Natural killer cell treated with Interleukin-12 subunit alpha and Interleukin-12 subunit beta and Interleukin-15 and Interleukin-18, amount 100 ng/mL, for 72 hours (primary cell): ENCODE measurements around the gene TLR7. TPM values are rescaled to one million over a fixed set of nuclear protein-coding genes. Genes with fewer than 3 reads are reported as not detected.

Experiments
- ATAC-seq, 2 donors: fragments of 150-1000 bp; cut with Tn5 transposase in 1 of 2; sonication (Bioruptor Pico), chemical (Tn5 transposase) in 1 of 2; 2 replicates each; pipeline ENCODE4 v1.10.0; 2021
- DNase-seq: peaks from one replicate; pipeline ENCODE4 v3.0.0; 2022; ENCODE audit warnings: low spot score
- H3K27ac Mint-ChIP-seq, 2 donors: 1 replicate in 1 of 2; 2 replicates in 1 of 2; pipeline ENCODE4 v1.8.0; 2022; ENCODE audit warnings: mixed read lengths in 2 of 2, mild to moderate bottlenecking in 1 of 2, moderate library complexity in 1 of 2
- H3K27me3 Mint-ChIP-seq, 2 donors: 1 replicate in 1 of 2; 2 replicates in 1 of 2; pipeline ENCODE4 v1.8.0; 2022; ENCODE audit warnings: mixed read lengths in 2 of 2
- H3K36me3 Mint-ChIP-seq: one replicate; pipeline ENCODE4 v1.8.0; 2022; ENCODE audit warnings: mixed read lengths
- H3K4me1 Mint-ChIP-seq, 2 donors: 1 replicate in 1 of 2; 2 replicates in 1 of 2; pipeline ENCODE4 v1.8.0; 2022; ENCODE audit warnings: low read depth in 2 of 2, mixed read lengths in 2 of 2, mild to moderate bottlenecking in 1 of 2
- H3K4me3 Mint-ChIP-seq: one replicate; pipeline ENCODE4 v1.8.0; 2022; ENCODE audit warnings: mixed read lengths
- H3K9me3 Mint-ChIP-seq: 2 replicates; pipeline ENCODE4 v1.8.0; 2022; ENCODE audit warnings: mixed read lengths
- total RNA-seq, 2 donors: library from RNA; stranded (reverse); gene quantifications; one replicate each; pipeline ENCODE4 v1.2.3, GENCODE V29; 2022

Gene TLR7
- under 1 TPM in 1 of 2 donors, not detected in 1; 0.31 TPM for total RNA-seq

DNA sequence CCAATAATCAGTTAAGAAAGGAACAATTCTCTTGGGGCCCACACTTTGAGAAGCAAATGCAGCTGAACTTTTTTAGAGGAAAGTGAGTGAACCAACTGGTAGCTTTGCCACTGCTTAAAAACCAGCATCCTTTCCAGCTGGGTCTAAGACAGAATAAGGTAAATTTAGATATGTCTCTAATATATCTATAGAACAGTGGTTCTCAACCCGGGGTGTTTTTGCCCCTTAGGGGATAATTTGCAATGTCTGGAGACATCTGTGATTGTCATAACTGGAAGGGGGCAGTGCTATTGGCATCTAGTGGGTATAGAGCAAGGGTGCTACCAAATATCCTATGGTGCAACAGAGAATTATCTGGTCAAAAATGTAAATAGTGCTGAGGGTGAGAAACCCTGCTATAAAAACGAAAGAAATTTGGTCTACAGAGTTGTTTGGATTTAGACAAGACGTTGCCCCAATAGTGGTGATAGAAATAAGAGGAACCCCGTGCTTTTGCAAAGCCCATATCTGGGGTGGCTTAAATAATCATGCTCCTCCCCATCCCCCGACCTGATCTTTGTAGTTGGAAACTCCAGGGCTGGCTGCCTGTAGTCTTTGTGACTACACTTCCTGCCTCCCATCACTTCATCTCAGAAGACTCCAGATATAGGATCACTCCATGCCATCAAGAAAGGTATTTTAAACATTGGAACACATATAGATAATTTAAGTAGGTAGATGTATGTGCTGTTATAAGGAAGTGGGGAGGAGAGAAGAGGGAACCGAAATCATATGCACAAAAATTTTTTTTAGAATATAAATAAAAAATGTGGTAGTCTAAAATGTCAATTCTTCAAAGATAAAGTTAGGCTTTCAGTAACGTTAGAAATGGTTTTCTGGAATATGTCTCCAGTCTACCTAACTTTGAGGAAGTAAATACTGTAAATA is at the start of gene TLR7:
Gene TLR7 (plus strand): TSS at position 622 of the 927 bp plus-strand sequence. CDS start 507 bp downstream, outside the sequence.
- no peaks in the 10 kb centered on the region for H3K4me1 Mint-ChIP-seq
- no peak within 1 kb of the TSS for H3K27ac Mint-ChIP-seq
- H3K4me3 Mint-ChIP-seq: no peak within 1 kb of the TSS
- no peak for DNase-seq
- ATAC-seq: no peak
- H3K9me3 Mint-ChIP-seq: no peaks in the 10 kb centered on the region
- no peaks in the 10 kb centered on the region for H3K36me3 Mint-ChIP-seq
- peaks cover 0 to 6% of the 10 kb centered on the region in 2 donors for H3K27me3 Mint-ChIP-seq

DNA sequence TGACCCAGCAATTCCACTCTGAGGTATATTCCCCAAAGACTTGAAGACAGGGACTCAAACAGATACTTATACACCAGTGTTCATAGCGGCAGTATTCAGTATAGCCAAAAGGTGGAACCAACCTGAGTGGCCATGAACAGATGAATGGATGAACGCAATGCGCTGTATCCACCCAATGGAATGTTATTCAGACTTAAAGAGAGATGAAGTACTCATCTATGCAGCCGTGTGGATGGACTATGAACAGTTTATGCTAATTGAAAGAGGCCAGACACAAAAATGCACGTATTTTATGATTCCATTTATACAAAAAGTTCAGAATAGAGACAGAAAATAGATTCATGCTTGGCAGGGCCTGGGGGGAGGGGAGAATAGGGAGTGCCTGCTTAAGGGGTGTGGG is 49.3 kb upstream of the TLR7 start:
- no peaks in the 10 kb centered on the region for H3K9me3 Mint-ChIP-seq
- H3K4me3 Mint-ChIP-seq: no peak overlapping the region
- H3K27me3 Mint-ChIP-seq: no peaks in the 10 kb centered on the region
- H3K27ac Mint-ChIP-seq: no peak overlapping the region
- ATAC-seq (no peak), DNase-seq (no peak)
- peaks cover 3% of the 10 kb centered on the region for H3K36me3 Mint-ChIP-seq
- no peaks in the 10 kb centered on the region for H3K4me1 Mint-ChIP-seq

DNA sequence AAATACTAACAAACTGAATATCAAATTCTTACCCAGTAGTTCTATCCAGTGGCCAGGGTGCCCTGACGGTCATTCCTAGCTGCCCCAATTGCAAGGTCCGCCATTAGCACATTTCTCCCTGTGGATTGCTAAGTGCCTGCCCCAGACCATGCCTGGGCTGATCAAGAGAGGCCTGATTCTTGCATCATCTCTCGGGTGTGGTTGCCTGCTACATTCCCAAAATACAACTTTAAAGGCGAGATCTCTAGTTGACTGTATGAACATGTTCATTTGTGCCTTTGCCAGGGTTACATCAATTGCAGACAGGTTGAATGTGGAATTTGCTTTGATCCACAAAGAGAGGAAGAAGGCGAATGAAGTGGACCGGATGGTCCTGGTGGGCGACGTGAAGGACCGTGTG is 47.6 kb upstream of the TLR7 start:
- DNase-seq (no peak), ATAC-seq (no peak)
- Mint-ChIP-seq H3K4me3 (no peak overlapping the region), H3K36me3 (peaks cover 6% of the 10 kb centered on the region), H3K27me3 (no peaks in the 10 kb centered on the region), H3K27ac (no peak overlapping the region), H3K9me3 (no peaks in the 10 kb centered on the region), H3K4me1 (no peaks in the 10 kb centered on the region)

DNA sequence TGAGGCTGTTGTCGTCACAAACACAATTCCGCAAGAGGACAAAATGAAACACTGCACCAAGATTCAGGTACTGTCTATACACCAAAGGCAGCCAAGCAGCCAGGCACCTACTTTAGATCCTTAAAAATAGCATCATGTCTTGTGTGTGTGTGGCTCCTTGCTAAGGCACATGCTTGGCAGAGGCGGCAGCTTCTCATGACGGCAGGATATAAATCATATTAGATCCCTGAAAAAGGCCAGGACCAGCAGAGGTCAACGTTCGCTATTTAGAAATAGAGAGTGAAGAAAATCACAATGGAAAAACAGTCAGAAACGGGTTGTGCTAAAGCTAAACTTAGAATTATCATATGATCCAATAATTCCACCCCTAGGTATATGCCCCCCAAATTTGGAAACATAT is 46.1 kb upstream of the TLR7 start:
- DNase-seq (no peak), ATAC-seq (no peak)
- no peaks in the 10 kb centered on the region for H3K4me1 Mint-ChIP-seq
- H3K36me3 Mint-ChIP-seq: peaks cover 6% of the 10 kb centered on the region
- no peak overlapping the region for H3K4me3 Mint-ChIP-seq
- no peak overlapping the region for H3K27ac Mint-ChIP-seq
- H3K9me3 Mint-ChIP-seq: no peaks in the 10 kb centered on the region
- peaks cover 0 to 3% of the 10 kb centered on the region in 2 donors for H3K27me3 Mint-ChIP-seq

DNA sequence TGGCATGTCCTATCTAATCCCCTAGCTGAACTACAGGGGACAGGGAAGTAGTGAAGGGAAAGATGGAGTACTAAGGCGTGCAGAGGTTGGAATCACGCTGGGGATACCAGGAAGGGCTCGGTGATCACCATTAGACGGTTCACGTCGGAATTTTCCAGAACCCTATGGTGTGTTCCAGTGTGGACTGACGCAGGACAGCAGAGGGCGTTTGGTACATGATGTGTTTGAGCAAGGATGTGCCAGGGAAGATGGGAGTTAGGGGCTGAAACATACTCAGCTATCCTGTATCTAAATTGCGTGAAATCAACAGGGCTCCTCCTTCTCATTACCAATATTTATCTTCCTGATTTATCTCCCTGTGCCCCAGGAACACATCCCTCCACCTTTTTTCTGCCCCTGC is 41.9 kb upstream of the TLR7 start:
- H3K4me1 Mint-ChIP-seq: no peaks in the 10 kb centered on the region
- ATAC-seq: no peak
- no peaks in the 10 kb centered on the region for H3K9me3 Mint-ChIP-seq
- H3K27ac Mint-ChIP-seq: no peak overlapping the region
- peaks cover 6% of the 10 kb centered on the region for H3K36me3 Mint-ChIP-seq
- H3K27me3 Mint-ChIP-seq: peaks cover 4 to 11% of the 10 kb centered on the region in 2 donors
- no peak for DNase-seq
- no peak overlapping the region for H3K4me3 Mint-ChIP-seq

DNA sequence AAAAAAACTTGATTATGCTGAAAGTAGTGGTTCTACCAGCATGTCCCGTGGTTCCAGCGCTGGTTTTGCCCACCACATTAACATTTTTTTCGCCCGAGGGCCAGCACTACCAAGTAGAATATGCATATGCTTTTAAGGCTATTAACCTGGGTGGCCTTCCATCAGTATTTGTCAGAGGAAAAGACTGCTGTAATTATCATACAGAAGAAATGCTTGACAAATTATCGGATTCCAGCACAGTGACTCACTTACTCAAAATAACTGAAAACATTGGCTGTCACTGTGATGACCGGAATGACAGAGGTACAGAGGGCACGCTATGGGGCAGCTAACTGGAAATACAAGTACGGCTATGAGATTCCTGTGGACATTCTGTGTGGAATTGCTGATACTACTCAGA is 41.1 kb upstream of the TLR7 start:
- DNase-seq (no peak), ATAC-seq (no peak)
- H3K9me3 Mint-ChIP-seq: no peaks in the 10 kb centered on the region
- peaks cover 4 to 11% of the 10 kb centered on the region in 2 donors for H3K27me3 Mint-ChIP-seq
- peaks cover 6% of the 10 kb centered on the region for H3K36me3 Mint-ChIP-seq
- no peak overlapping the region for H3K4me3 Mint-ChIP-seq
- H3K27ac Mint-ChIP-seq: no peak overlapping the region
- no peaks in the 10 kb centered on the region for H3K4me1 Mint-ChIP-seq

- H3K27ac Mint-ChIP-seq: no peak overlapping the region
- no peaks in the 10 kb centered on the region for H3K4me1 Mint-ChIP-seq
- H3K4me3 Mint-ChIP-seq: no peak overlapping the region
- no peaks in the 10 kb centered on the region for H3K9me3 Mint-ChIP-seq
- ATAC-seq (no peak), DNase-seq (no peak)
- H3K27me3 Mint-ChIP-seq: peaks cover 2 to 11% of the 10 kb centered on the region in 2 donors
- H3K36me3 Mint-ChIP-seq: peaks cover under 1% of the 10 kb centered on the region
Observed at GRCh38 chrX:12843061-12843667, 23.7 kb upstream of the TLR7 start.

GRCh38 chrX:12843668-12844279 is 23.1 kb upstream of the TLR7 start:
- no peaks in the 10 kb centered on the region for H3K4me1 Mint-ChIP-seq
- DNase-seq (no peak), ATAC-seq (no peak)
- H3K27me3 Mint-ChIP-seq: peaks cover 0 to 8% of the 10 kb centered on the region in 2 donors
- no peaks in the 10 kb centered on the region for H3K9me3 Mint-ChIP-seq
- H3K27ac Mint-ChIP-seq: no peak overlapping the region
- no peaks in the 10 kb centered on the region for H3K36me3 Mint-ChIP-seq
- no peak overlapping the region for H3K4me3 Mint-ChIP-seq

- no peaks in the 10 kb centered on the region for H3K9me3 Mint-ChIP-seq
- ATAC-seq (no peak), DNase-seq (no peak)
- peaks cover 0 to 8% of the 10 kb centered on the region in 2 donors for H3K27me3 Mint-ChIP-seq
- H3K4me1 Mint-ChIP-seq: no peaks in the 10 kb centered on the region
- no peak overlapping the region for H3K27ac Mint-ChIP-seq
- H3K4me3 Mint-ChIP-seq: no peak overlapping the region
- no peaks in the 10 kb centered on the region for H3K36me3 Mint-ChIP-seq
Observed at GRCh38 chrX:12844319-12844718, 22.6 kb upstream of the TLR7 start.

- no peaks in the 10 kb centered on the region for H3K4me1 Mint-ChIP-seq
- no peak for DNase-seq
- ATAC-seq: no peak
- H3K4me3 Mint-ChIP-seq: no peak overlapping the region
- no peaks in the 10 kb centered on the region for H3K9me3 Mint-ChIP-seq
- H3K27ac Mint-ChIP-seq: no peak overlapping the region
- H3K36me3 Mint-ChIP-seq: no peaks in the 10 kb centered on the region
- H3K27me3 Mint-ChIP-seq: peaks cover 0 to 11% of the 10 kb centered on the region in 2 donors
Observed at GRCh38 chrX:12865359-12865758, 1.5 kb upstream of the TLR7 start.

GRCh38 chrX:12867685-12868084 is 813 bp downstream of the TLR7 start:
- no peak overlapping the region for H3K27ac Mint-ChIP-seq
- peaks cover 0 to 10% of the 10 kb centered on the region in 2 donors for H3K27me3 Mint-ChIP-seq
- no peaks in the 10 kb centered on the region for H3K9me3 Mint-ChIP-seq
- H3K4me1 Mint-ChIP-seq: no peaks in the 10 kb centered on the region
- ATAC-seq: no peak
- no peak overlapping the region for H3K4me3 Mint-ChIP-seq
- no peaks in the 10 kb centered on the region for H3K36me3 Mint-ChIP-seq
- no peak for DNase-seq

DNA sequence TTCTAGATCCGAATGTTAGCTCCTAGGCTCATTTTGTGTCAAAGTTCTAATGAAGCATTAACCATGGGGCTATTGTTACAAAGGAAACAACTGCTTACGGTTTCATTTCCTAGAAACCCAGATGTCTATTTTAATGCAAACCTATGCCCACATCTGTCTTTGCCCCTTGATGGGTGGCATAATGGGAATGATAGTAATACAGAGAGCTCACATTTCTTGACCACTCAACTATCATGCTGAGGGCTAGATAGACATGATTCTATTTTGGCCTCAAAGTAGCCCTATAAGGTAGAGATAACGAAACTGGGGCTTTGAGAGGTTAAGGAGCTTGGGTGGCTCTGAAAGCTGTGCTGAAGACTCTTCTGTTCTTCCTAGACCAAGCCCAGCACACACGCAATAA is 1.9 kb downstream of the TLR7 start:
- DNase-seq (no peak), ATAC-seq (no peak)
- Mint-ChIP-seq H3K4me1 (no peaks in the 10 kb centered on the region), H3K27me3 (peaks cover 0 to 10% of the 10 kb centered on the region in 2 donors), H3K27ac (no peak overlapping the region), H3K36me3 (no peaks in the 10 kb centered on the region), H3K4me3 (no peak overlapping the region), H3K9me3 (no peaks in the 10 kb centered on the region)

GRCh38 chrX:12871257-12871656 is 4.4 kb downstream of the TLR7 start:
- Mint-ChIP-seq H3K9me3 (no peaks in the 10 kb centered on the region), H3K36me3 (no peaks in the 10 kb centered on the region), H3K27me3 (peaks cover 0 to 12% of the 10 kb centered on the region in 2 donors), H3K27ac (no peak overlapping the region), H3K4me3 (no peak overlapping the region), H3K4me1 (no peaks in the 10 kb centered on the region)
- ATAC-seq (no peak), DNase-seq (no peak)

- no peak overlapping the region for H3K4me3 Mint-ChIP-seq
- no peak for ATAC-seq
- H3K27ac Mint-ChIP-seq: no peak overlapping the region
- H3K27me3 Mint-ChIP-seq: peaks cover 0 to 10% of the 10 kb centered on the region in 2 donors
- no peaks in the 10 kb centered on the region for H3K4me1 Mint-ChIP-seq
- no peaks in the 10 kb centered on the region for H3K9me3 Mint-ChIP-seq
- H3K36me3 Mint-ChIP-seq: no peaks in the 10 kb centered on the region
- no peak for DNase-seq
Observed at GRCh38 chrX:12872741-12873140, 5.9 kb downstream of the TLR7 start.
